CD4-positive, alpha-beta T cell treated with Interleukin-2 at 100 ng/mL for 4 hours (primary cell): ENCODE results near the gene APCDD1L.

ENCODE experiments used
- DNase-seq: peaks from one replicate; pipeline ENCODE4 v3.0.0-alpha.2; 2020; ENCODE audit warnings: low spot score

APCDD1L gene

DNA sequence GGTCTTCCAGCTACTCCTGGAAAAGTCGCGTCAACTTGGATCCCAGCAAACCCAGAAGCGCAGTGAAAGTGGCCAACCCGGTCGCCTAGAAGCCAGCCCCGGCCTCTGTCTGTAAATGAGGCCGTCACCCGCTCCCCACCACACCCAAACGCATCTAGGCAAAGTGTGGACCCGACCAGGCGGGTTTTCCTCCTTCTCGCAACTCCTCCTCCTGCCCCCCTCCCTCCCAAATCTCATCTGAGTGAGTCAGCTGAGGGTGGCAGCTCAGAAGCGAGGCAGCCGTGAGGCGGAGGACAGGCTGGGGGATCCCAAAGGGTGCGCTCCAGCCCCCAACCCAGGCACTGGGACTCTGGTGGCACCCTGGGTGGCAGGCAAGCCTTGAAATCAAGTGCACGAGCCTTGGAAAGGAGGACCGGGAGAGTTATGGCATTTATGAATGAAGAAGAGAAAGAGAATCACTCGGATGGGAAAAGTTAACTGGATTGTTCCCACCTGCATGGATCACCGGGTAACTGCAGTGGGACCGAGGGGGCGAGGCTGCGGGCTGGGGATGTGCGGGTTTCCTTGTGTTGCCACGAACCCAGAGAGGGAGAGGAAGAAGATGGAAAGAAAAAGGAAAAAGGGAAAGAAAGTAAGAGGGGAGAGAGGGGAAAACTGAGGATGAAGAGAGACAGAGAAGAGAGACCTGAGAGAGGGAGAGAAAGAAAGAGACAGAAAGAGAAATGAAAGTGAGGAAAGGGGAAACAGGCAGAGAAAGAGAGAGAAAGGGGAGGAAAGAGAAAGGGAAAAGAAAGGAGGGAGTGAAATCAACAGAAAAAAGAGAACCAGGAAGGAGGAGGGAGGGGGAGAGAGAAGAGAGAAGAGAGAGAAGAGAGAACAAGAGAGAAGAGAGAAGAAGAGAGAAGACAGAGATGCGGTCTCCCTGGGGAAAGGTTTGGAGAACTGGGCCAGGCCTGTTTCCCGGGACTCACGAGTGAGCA lies at the start of gene APCDD1L:
Gene APCDD1L, minus strand, starts transcription at position 167 of the 980 bp plus-strand sequence. CDS start 692 bp downstream, outside the sequence.
- DNase-seq = no peak

DNA sequence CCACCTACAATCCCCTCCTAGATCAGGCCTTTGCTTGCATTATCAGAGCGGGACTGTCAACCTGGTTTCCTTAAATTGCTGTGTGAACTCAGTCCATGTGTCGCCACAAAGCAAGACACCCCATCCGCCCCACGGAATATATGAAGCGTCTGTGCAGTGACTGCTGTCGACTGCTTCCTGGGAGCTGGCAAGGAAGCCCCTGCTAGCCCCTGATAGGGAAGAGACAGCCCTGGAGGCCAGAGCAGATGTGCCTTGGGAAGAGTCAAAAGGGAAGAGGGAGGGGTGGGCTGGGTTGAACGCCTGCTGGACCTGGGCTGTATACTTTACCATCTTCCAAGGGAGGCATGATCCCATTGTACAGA lies 44.1 kb upstream of the APCDD1L start:
- no peak for DNase-seq

DNA sequence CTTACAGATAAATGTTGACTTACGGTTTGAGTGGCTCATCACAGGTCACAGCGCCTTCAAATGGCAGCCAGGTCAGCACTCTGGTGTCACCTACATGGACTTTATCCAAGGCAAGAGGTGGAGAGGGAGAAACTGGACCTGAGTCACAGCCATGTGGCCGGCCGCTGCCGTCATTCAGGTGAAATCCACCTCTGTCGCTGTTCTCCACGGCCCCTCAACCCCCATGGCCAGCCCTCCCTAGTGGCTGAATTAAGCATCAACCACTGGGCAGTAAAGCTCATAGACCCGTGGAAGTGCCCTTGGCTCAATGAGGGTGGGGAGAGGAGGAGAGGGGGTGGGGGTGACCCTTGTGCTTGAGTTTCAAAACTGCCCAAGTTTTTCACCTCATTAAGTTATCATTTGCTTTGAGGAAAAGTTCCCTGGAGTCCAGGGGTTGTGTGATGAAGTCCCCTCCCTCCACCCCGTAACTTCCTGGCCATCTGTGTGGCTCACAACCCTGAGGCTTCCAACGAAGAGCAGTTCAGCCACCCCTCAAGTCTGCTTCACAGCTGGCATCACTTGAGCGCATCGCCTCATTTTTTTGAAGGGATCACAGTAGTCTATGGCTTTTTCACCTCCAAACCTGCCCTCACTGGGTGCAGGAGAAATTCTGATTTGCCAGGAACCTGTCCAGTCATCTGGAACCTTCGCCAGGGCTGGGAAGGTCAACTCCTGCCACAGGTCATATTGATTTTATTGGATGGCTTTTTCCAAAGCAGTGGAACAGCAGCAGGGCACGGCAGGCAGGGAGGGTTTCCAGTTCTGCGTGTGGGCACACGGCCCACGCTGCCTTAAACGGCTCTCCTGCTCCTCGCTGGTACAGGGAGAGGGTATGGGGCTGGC lies 43.5 kb upstream of the APCDD1L start:
- no peak for DNase-seq

DNA sequence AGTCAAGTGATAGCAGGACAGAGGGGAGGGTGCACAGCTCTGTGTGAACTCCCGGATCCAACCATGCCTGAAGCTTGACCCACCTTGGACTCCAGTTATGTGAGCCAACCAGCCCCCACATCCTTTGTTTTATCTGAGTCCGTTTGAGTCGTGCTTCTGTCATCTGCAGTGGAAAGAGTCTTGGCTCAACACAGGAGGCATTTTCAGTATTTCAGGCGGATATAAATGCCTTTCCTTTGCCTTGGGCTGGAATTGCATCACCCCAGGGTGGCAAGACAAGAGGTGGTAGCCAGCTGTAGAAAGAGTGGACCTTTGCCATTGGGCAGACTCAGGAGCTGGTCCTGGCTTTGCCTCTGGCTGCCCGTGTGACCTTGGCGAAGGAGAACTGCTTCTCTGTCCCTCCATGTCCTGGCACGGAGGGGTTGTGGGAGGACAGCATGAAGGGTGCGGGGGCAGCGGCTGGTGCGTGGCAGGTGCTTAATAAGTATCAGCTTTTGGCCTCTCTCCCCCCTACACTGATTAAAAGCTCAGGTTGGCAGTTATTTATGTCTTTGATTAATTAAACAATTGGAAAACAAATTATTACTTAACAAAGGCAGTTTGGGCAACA lies 42.6 kb upstream of the APCDD1L start:
- no peak for DNase-seq

DNA sequence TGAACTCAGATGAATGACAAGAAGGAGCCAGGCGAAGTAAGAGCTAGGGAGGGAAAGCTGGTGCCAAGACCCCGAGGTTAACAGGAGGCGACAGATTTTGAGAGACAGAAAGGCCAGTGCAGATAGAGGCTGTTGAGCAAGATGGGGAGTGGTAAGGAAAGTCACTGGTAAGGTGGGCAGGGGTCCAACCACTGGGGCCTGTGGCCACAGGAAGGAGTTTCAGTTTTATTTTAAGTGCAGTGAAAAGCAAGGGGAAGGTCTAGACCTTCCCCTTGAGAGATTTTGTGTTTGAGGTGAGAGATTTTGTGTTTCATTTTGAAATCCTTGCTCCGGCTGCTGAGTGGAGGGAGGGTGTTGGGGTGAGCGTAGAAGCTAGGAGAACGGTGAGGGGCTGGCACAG lies 41.8 kb upstream of the APCDD1L start:
- DNase-seq = no peak

DNA sequence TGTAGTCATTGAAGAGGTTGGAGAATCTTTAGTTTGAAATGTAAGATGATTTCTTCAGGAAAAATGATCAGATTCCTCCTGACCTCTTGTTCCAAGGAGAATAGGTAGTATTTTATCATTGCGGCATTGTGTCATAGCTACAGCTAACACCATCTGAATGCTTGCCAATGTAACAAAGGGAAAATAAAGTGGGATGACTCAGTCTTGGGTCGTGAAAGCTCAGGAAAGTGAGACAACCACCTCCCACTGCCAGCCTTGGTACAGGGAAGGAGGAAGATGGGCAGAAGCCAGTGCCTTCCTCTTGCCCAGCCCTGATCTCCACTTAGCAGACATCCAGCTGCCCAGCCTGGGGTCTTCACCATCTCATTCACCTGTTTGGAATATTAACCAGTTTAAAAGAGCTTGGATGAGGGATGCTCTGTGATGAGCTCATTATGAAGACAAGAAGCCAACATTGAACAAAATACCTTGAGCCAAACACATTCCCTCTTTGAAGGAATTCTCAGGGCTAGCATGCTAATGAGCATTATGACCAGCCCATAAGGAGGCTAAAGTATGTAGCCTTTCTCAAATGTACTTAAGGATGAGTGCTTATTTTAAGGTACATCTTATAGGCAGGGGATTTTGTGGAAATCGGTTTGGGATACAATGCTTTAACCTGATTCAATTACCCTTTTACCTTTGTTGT lies 40.0 kb upstream of the APCDD1L start:
- no peak for DNase-seq

DNA sequence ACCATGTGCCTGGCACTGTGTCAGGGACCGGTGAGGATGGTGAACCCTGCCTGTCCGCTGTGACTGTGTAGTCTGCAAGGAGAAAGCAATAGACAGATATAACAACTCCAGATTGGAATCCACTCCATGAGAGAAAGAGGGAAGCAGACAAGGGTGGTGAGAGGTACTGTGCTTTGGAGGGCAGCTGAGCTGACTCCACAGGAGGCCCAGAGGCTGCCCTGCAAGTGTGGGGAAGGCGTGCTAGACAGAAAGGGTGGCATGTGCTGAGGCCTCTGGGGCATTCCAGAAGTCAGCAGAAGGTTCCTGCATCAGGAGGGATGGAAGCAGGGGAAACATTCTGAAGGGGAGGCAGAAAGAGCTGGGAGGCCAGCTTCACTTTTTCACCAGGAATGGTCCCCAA lies 39.3 kb upstream of the APCDD1L start:
- DNase-seq = no peak

DNA sequence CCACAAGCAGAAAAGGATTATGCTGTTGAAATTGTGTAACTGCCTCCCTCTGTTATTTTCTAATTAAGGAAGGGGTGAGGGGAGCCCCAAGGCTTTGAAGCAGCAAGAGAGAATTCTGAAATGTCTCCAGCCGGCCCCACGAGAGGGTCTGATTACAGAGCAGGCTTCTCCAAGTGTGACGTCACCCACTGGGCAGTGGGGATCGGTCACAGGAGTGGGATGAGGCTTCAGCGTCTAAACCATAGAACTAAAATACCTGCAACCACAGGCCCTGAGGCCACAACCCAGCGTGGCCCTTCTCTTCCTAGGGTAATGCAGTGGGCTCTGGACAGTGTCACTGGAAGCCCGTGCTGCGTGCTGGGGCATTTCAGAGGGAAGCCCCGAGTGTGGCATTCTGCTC lies 38.6 kb upstream of the APCDD1L start:
- DNase-seq = no peak

DNA sequence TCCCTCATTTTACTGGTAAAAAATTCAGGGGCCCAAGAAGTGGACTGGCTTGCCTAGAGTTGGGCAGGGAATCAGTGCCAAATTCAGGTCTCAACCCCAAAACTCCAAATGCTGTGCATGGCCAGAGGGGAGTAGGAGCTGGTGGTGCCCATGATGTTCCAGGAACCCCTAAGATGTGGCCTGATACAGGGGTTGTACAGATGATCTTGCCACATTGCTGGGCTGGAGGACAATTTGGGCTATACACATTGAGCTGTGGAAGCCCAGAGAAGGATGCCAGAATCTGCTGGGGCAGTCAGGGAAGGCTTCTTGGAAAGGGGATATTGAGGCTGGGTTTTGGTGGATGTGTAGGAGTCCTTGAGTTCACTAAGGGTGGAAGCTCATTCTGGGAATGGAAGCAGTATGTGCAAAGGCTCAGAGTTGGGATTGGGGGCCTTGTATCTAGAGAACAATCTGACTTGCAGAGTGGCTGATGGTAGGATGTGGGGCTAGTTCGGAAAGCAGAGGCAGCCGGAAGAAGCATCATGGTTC lies 38.0 kb upstream of the APCDD1L start:
- no peak for DNase-seq

DNA sequence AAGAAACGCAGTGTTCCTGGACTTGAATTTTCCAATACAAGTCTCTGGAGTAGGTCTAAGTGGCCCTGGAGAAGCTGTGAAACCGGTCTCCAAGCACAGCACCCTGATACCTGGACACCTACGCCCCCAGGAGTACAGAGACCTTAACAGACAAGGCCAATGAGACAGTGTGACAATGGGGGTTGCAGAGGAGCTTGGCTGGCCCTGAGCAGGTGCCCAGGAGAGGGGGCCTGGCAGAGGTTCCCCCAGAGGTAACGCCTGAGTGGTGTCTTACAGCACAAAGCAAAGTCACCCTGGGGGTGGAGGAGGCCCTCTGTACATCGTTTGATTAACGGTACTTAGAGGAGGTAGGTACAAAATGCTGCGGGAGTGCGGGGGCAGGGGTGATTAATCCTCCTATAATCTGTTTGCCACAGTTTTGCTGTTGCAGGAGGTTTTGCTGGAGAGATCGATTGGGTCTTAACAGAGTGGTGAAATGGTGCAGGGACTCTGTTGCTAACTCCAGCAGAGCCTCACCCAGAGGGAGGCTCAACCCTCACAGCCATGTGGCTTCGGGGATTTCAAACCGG lies 37.3 kb upstream of the APCDD1L start:
- no peak for DNase-seq

DNA sequence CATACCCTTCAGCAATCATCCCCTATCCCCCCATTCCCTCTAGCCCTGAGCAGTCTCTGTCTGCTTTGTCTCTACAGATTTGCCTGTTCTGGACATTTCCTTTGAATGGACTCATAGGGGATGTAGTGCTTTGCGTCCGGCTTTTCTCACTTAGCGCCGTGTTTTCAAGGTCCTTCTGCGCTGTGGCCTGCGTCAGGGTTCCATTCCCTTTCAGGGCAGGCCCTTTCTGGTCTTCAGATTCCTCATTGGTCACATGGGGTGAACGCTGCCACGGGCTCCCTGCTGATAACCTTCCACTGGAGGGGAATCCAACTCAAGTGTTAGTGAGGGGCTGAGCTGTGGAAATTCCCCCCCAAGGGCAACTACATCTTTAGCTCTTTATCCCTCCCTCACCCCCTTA lies 36.4 kb upstream of the APCDD1L start:
- no peak for DNase-seq

DNA sequence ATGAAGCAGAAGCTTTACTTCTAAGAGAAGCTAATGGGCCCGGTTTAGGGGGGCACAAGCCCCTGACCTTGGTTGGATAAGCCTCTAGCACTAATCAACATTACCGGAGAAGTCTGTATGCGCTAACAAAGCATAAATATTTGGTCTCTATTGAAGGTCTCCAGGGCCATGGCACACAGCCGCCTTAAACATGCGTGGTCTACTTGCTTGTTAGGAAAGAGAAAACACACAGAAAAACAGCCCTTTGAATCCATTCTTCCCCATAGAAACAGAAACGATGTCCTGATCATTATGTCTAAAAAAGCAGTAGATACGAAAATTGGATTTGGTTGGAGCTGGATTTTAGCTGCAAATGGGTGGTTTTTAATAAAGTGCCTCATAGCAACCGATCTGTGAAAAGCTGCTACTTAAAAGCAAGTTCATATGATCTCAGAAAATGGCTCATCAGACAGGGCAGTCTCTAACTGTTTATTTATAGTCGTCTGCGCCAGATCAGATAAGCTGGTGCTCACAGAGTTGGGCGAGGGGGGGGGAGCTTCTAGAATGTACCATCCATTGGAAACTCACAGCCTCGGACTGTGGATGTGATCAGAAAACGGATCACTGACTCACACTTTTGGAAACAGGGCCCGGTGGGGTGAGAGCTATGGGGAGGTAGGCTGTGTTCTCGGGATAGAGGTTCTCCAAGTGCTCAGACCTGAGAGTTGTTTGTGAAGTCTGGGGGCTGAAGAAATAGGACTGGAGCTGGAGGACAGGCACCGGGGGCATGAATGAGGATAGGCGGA lies 35.3 kb upstream of the APCDD1L start:
- no peak for DNase-seq

DNA sequence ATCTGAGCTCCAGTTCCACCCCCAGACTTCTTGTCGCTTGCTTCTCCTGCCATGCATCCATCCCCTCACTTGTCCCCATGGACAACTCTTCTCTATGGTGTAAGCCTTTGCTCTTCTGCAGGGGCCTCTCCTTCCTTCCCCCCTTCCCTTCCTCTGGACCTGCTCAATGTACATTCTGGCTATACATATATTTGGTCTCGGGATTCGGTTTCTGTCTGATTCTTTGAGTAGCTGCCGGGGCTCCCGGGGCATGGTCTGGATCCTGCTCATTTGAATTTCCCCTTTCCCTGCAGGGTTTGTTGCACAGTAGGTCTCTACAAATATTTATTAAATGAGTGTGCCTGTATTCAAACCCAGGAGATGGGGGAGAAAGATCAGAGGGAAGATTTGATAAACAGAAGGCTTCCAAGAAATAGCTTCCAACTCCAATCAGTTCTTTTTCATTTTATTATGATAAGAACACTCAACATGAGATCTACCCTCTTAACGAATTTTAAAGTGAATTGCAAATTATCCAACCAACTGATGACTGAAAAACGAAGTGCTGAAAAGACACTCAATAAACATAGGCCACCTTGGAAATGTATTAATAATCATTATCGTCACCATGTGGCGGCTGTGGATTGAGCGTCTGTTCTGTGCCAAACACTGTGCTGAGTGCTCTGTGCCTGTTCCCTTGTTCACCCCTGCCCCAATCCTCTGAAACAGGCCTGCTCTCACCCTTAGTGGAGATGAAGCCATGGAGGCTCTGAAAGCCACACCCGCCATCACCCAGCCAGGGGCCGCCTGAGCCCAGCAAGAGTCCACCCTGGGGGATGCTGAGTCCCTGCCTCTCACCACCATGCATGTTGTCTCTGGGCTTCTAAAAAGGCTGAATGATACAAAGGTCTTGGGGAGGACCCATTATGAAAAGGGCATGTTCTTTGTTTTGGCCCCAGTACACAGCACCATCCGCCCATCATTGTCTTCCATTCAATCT lies 34.3 kb upstream of the APCDD1L start:
- no peak for DNase-seq

DNA sequence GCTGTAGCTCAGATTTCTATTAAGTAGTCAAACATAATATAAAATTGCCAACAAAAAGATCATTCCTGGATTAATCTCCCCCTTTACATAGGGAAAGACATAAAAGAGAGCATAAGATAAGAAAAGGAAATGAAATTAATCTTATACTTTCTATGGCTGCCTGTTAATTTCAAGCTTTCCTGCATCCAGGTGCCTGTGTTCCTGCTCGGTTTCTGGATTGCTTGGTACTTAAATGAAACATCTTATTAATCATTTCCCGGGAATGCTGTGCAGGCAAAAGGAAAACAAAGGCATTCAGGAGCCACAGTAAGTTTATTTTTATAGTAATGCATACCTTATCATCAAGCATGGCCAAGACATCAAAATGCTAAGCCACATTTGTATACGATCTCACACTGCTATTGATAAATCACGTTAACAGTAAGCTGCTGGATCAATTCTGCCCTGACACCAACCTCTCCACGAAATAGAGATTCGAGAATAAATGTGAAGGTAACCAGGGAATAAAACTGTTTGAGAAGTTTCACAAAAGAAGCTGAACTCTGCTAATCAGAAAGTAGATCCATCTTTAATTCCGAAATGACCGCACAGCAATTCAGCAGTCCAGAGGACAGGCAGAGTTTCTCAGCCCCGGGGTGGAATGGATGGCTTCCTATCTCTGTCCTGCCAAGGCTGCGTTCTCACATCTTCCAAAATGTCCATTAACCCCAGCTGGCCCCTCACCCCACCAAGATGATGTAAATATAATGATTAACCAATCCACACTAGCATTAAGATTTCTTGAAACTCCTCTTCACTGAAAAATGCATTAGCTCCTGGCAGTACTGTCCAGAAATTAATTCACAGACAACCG lies 32.6 kb upstream of the APCDD1L start:
- DNase-seq = no peak

DNA sequence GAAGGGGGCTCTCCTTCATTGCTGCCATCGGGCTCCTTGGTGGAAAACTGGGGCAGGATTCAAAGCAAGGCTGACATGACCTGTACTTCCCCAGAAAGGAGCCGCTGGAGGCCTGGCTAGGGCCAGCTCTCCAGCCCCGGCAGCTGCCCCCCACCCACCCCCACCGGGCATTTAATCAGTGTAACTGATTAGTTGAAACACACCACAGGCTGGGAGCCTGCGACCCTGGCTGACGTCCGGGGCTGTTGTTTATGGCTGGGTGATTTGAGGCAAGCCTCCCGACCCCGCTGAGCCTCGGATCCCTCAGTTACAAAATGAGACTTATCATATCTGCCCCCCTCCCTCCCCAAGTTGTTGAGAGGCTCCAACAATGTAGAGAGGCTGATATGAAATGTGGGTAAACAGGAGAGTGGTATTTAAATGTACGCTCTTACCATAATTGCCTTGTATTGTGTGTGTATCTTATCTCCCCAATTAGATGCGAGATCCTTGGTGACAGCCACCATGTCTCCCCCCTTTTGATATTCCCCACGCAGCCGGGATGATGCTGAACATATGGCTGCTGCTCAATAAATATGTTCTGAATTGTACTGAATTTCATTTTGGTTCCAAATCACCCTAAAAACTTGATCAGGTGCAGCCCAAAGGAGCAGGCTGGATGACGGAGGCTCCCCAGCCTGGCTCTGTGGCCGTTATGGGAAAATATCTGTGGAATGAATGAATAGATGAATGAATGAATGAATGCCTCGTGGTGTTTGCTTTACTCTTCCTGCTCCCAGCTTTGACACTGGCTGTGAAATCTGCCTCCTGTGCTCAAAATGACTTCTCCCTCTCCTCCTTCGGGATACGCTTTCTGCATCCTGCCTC lies 31.8 kb upstream of the APCDD1L start:
- no peak for DNase-seq

DNA sequence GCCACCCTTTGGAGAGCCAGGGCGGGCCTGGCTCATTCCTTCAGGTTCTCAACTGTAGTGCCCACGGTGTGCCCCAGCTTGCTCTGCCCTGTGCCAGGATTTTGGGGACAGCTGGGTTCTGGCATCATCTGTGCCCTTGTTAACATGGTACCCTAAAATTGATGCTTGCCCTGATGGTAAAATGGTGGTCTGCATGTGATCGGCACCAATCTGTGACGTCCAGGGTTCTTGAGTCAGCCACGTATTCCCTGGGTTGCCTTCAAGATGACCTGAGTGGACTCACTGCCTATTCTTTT lies 31.2 kb upstream of the APCDD1L start:
- DNase-seq = no peak

DNA sequence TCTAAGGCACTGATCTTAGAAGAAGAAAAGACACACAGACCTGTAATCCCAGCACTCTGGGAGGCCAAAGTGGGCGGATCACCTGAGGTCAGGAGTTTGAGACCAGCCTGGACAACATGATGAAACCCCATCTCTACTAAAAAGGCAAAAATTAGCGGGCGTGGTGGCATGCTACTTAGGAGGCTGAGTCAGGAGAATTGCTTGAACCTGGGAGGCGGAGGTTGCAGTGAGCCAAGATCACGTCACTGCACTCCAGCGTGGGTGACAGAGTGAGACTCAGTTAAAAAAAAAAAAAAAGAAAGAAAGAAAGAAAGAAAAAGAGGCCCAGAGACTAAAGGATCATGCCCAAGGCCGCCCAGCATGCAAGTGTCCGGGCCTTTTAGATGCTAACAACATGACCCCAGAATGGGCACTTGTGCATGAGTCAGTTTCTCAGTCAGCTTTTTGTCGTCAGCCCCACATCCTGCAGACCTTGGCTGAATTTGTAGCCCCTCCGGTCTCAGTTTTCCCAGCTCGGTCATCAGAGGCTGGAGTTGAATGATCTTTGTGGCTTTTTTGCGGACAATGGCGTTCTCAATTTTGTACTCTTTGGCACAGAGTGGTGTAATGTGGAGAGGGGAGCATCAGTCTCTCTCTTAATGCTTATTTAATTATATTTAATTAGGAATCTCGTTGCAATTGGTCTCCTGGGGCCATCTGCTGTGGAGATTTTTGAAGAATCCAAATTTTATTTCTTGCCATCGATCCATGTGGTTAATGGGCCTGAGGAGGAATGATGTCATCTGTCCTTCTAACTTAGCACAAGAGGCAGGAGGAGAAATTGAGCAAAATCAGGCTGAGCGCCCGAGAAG lies 30.6 kb upstream of the APCDD1L start:
- no peak for DNase-seq
